HG03103 (cell line): ENCODE results near the gene ADAM22.

Experiments
- ATAC-seq: cut with Tn5 transposase; IDR thresholded peaks from one replicate; pipeline ENCODE4 v1.9.1; 2021; ENCODE audit warnings: low read depth; ENCODE audit not compliant: unreplicated experiment

ADAM22 gene

DNA sequence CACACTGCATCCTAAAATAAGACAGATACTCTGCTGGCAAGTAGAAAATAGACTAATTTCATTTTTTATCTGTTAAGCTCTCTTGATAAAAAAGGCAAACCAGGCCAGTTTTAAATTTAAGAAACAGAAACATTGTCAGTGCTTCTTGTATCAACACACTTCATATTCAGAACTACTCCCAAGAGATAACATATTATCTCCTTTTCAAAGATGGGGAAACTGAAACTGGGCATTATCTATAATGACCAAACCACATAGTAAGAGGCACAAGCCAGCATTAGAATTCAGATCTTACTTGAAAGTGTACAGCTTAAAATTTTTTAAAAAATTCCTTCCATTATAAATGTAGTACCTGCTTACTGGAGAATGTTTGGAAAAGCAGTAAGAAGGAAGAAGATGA, 271.1 kb downstream of the ADAM22 start:
- ATAC-seq = no peak

DNA sequence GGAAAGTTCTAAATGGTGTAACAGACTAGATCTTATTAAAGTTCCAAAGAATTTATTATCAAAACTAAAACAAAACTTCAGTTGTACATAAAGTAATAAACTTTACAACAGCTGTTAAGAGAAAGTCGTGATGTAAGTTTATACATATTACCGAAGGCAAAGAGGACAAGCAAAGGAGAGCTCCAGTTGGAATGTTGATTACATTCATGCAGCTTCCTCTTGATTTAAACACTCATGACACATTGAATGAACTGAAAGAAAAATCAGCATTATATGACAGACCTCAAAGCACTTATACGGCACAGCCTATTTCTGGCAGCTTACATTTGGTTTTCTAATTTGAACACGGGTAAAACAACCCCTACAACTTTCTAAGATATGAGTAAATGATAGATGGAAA, 272.2 kb downstream of the ADAM22 start:
- no peak for ATAC-seq

DNA sequence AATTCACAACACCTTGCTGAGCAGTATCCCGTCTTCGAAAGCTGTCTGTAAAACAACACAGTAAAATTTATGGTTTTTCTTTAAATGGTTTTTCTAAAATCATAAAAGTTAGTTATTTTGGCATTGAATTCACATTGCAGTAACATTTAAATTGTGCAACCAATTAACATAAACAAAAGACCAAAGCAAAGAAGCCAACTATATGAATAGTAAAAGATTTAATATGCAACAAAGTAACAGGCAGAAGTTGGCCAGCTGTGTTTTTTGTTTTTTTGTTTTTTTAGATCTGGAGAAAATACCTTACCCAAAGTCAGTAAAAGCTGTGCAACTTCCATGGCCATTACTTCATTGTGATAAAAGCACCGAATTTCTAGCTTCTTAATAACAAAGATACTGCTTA, 274.5 kb downstream of the ADAM22 start:
- ATAC-seq = no peak

DNA sequence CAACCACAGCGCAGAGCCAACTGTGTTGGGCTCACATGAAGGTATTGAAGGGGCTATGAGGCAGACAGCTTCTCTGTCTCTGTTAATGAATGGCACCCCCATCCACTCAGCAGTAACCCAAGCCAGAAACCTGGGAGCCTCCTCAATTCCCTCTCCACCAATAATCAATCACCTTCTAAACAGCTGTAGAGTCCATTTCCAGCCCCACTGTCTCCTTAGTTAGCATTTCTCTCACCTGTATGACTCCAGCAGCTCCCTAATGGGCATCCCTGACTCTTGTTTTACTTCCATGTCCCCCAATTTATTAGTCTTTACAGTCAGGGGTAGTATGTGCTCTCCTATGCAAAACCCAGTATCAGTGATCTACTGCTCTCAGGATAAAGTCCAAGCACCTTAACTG, 278.9 kb downstream of the ADAM22 start:
- ATAC-seq = no peak

DNA sequence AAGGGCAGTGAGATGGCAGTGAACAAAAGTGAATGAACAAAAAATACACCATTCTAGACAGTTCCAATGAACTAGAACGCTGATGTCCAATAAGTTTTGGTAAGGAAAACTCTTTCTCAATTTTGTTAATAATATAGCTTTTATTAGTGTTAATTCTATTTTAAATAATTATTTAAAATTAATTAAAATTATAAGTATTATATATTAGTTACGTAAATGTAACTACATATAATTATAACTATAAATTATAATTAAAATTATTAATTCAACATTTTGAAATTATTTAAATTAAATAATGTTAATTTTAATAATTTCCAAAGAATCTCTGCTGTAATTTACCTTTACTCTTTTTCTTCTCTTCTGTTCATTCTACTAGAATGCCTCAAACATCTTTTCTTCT, 280.4 kb downstream of the ADAM22 start:
- ATAC-seq = no peak

DNA sequence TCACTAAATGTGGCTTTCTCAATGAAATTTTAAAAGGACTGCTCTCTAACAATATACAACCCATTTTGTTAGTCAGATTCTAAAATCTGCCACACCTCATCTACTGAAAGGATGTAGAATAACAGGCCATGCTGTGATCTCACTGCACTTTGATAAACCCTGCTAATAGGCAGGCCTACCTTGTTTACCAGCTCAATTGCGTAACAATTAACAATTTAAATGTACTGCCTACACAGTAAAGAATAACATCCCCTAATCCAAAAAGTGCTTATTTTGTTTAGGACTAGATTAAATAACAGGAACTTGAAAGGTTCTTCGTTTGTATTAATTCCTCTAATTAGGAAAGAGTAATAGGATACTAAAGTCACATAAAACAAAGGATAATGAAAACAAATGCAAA, 281.2 kb downstream of the ADAM22 start:
- ATAC-seq = no peak

DNA sequence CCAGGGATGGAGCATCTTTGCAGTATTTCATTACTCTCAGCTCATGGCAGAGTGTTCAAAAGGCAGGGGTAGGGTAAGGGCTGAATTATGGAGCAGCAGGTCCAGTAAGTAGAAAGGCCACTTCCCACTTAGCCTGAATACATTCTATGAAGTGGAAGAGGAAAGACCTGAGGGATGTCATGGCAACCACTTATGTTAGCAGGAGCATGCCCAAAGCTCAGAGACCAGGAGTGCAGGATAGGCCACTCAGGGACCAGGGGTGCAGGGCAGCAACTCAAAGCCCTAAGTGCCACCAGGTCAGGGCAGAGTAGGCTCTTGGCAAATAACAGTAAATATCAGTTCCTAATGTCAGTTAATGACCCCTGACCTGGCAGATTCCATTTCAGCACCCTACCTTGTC, 282.2 kb downstream of the ADAM22 start:
- ATAC-seq = no peak

DNA sequence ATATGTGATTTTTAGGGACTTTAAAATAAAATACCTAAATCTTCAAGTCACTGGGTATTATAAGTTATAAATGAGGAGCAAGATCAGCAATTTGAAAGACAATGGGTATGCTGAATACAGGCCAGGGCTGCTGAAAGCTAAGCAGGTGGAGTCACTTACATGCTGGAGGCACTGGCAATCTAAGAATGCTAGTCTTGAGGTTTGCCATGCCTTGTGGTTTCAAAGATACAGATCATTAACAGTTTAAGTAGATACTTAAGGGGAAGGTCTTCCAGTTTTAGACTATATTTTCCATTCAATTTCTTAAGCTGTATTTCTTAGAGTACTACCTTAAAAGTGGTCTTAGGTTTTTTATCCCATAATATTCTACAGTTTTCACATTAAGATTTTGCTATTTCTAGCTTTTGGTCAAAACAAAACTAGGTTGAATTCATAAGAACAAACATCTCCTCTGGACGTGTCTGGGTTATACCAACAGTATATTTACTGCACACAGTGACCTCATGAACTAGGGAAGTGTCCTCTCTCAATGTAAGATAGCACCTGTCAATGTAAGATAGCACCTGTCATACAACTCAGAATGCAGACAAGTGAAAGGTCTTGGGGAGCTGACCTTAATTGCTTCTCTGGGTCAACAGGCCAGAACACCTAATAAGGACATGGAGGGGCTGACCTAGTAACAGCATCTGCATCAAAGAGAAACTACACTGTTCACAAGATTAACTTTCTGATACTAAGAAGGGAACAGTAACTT, 283.8 kb downstream of the ADAM22 start:
- peak; percentile 69 for ATAC-seq

DNA sequence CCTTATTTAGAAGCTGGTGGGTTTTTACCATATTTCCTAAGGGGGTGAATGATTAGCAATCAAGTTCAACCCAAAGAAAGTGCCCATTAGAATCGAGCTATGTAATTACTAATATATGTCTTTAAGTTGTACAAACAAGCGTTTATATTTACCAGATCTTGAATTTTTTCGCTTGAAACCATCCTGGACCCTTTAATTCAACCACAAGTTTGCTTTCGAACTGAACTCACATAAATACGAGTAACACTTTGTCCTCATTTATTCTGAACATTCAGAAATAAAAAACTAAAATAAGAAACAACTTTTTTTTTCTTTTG, 284.3 kb downstream of the ADAM22 start:
- ATAC-seq = no peak

DNA sequence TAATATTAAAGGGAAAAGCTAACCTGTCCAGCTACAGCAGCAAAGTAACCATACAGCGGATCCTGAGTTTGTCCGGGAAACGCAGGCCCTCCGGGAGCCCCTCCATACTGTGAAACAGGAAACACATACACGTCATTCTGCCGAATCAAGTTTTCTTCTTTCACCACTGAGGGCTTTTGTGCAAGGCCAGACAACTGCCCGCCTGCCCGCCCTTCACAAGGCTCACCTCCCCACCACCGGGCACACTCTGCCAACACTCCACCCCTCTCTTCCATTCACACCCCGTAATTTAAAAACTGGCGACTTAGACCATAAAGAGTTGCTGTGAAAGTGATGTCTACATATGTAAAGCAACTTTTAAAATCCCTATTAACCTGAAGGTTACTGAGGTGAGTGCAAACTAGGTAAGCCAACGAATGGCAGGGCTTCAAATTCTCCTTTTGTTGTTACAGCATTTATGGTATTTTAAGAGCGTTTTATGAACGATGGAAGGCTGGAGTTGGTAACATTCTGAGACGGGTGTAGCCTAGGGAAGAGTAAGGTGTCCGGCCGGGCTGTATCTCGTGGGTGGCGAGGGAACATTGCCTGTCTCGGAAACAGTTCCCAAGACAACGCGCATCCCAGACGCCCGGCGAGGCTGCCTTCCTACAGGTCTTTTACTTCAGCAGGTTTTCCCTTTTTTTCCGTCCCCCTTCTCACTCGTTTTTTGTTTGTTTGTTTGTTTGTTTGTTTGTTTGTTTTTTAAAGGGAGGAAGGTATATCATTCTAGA, 285.0 kb downstream of the ADAM22 start:
- peak; percentile 25 for ATAC-seq

DNA sequence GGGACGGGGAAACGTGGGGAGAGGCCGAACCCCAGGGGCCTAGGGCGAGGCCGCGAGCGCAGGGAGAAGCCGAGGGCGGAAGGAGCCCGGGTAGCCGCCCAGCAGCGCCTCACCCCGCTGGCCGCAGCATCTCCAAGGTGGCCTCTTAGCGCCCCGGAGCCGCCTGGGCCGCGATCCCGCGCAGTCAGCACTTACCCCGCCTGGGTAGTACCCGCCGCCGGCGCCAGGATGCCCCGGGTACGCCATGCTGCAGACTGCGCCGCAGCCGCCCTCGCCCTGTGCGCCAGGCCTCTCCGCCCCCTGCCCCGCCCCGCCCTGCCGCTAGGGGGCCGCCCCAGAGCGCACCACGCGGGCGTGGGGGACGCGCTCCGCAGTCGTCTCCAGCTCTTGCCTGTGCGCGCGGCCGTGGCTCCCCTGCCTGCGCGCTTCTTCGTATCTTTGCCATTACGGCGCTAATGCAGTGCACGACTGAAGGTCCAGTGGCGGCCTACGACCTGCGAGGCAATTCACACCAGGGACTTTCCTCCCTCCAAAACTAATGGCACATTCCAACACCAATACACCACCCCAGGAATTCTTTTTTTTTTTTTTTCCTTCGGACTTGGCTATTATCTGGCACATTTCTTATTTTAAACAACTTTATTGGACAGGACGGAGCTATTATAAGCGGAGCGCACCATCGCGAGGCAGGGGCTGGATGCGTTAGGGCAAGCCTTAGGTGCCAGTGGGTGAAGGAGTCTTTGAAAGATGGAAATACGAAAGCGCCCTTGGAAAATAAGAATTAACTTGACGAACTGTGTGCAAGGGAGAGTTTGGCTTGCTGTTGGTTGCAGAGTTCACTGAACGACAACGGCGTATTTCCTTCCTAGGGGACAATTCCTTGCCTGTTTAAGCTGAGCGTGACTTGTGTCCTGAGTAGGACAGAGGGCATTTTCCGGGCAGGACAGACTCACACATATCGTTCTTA, 286.0 kb downstream of the ADAM22 start, which contains the start of gene SRI:
SRI (minus strand) TSS at position 258 of the 967 bp plus-strand sequence; CDS start at position 246, 12 bp downstream.
- ATAC-seq = peak; percentile 64

DNA sequence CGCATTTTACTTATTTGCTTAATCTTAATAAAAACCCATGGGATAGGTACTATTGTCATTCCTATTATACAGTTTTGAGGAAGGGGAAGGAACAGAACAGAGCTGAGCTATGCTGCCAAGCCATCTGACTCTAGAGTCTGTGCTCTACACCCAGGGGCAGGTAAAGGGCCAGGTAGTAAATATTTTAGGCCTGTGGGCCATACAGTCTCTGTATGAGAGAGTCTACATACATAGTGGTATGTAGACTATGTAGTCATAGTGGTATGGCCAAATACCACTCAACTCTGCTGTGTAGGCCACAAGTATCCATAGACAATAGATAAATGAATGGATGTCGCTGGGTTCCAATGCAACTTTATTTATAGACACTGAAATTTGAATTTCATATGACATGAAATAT, 289.2 kb downstream of the ADAM22 start:
- no peak for ATAC-seq

DNA sequence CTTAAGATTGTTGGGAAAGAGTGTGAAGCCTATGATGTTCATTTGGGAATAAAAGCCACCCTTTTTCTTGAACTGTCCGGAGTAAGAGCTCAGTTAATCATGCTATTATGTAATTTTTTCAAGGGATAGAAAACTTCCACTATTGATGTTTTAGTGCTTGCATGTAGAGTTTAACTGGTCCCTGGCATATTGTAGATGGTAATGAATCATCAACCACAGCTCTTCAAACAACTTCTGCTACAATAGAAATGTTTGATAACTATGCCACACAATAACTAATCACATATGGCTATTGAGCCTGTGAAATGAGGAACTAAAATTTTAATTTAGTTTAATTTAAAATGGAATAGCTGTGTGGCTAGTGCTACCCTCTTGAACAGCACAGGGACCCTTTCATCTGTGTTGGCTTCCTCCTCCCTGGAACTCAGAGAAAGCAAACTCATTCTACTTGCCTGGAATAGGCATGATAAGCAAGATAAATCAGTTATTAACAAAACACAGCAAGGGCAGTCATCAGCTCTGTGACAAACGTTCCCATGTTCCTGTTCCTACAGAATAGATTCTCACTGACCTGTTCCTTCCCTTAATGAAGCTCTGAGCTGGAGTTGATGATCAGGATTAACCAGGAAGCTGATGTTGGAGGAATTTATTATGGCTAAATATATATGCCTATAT, 290.7 kb downstream of the ADAM22 start:
- no peak for ATAC-seq

DNA sequence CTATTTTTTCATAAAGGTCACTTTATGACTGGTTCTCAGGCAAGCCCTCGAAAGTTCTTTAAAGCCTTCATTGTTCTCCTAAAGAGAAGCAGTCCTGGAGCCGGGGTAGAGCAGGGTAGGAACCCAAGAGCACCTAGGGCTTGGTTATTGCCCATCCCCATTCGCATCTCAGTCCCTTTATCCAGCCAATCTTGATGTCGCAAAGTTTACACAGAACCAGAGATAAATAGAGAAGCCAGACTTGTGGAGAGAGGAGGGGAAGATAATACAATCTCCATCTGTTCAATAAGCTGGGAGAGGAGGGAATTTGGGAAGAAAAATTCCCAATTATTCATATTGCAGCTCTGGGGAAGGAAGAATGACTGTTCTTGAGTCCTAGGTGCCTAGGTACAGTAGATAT, 292.1 kb downstream of the ADAM22 start:
- no peak for ATAC-seq

DNA sequence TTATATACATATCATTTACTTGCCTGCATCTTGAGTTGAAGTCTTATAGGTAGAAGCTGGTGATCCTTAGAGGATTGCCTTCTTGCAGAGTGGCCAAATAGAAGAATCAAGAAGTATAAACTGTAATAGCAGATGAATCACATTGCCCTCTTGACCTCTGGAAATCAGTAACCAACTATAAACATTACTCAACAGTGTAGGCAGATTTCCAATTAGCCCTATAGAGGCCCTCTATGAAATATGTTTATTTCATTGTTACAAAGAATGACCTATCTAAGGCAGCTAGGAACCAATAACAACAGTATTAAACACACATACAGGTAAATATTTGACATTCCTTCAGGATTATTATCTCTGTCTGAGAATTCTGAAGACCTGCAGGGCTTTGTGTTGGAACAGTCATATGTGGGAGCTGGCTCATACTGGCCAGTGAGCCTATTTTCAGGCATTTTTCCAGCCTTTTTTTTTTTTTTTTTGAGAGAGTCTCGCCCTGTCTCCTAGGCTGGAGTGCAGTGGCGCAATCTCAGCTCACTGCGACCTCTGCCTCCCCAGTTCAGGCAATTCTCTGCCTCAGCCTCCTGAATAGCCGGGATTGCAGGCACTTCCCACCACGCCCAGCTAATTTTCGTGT, 292.9 kb downstream of the ADAM22 start:
- no peak for ATAC-seq

DNA sequence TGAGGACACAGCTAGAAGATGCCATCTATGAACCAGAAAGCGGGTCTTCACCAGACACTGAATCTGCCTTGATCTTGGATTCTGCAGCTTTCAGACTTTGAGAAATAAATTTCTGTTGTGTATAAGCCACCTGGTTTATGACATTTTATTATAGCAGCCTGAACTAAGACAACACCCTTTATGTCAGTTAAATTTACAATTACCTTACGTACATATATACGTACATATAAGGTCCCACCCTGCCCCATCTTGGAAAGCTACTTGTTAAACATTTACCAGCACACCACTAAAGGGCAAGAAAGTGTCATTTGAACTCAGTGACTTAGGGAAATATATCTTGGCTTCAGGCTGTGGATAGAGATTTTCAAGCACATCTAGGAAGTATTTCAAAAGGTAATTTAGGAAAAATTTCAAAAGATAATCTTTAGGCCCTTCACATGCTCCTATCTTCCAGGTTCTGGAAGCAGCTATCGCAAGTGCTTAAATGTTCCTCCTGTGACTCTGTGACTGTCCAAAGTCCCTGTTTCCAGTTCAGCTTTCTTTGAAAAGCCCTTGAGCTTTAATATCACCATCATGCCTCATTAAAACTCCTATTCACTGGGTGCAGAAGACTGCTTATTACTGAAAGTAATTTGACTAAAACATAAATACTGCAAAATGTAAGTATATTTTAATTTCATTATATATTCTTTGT, 295.4 kb downstream of the ADAM22 start:
- ATAC-seq = no peak

DNA sequence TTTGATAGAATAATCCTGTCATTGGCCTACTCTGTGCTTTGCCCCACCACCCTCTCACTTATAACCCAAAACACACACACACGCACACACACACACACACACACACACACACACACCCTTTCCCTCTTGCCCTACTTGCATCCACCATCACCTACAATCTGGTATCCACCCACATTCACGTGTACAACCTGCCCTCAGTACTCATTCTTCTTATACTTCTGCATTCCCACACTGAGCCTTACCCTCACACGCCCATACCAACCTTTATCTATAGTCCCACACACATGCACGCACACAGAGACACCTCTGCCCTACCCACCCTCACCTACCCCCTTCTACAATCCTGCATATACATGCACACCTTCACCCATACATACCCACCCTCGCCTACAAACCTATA, 296.6 kb downstream of the ADAM22 start:
- no peak for ATAC-seq

DNA sequence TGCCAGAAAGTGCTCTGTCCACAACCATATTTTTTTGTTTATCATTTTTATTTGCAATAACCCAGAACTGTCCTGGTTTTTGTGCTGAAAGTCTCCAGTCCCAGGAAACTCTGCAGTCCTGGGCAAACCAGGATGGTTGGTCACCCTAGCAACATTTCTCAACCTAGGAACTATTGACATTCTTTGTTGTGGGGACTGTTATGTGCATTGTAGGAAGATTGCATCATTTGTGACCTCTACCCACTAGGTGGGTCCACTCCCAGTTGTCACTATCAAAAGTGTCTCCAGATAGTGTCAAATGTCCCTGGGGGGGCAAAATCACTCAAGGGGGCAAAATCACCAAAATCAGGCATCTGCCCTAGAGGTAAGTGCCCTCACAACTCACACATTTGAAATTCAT, 299.8 kb downstream of the ADAM22 start:
- no peak for ATAC-seq

DNA sequence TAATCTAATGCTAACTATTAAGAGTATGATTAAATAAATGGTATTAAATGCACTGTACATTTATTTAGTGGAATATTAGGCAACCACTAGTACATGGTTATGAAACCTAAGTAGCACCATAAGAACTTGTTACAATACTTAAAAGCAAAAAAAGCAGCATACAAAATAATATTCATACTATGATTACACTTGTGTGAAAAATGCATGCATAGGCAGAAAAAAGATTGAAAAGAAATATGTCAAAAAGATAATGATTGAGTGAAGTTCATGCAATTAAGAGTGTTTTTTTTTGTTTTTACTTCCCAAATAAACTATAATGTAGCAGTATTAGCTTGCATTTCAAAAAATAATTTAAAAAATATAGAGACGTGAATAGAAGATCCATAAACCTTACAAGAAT, 305.8 kb downstream of the ADAM22 start:
- no peak for ATAC-seq
